ENCODE data around the gene ELK4.

The ELK4 gene

DNA sequence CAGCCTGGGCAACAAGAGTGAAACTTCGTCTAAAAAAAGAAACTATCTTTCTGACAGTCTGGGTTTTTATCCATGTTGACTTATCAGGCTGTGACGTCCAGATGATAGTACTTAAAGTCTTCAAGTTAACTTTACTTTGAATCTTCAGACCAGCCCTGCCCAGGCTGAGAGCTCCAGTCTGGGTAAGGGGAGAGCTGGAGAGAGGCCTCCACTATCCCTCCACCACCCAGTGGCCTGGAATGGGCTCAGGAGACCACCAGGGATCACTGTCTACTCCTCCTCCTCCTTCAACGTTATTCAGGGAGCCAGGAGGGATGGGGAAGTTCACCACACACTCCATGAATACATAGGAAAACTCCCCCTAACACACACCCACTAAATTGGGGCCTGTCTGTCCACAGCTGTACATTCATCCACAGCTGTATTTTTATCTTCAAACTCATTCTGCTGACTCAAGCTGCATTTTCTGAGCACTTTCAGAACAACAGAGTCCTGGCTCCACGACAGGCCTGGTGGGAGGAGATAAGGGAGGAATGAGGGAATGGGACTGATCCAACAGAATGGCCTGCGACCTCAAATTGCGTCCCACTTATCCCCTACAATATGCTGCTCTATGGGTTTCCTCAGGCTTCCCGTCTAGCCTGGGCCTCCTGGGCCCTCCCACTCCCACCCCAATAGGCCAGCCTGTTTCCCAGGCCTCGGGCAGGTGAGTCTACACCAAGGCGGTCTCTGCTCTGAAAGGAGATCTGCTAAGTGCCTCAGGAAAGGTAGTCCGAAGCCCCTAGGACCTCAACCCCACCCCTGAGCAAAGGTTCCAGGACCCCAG lies 46.7 kb upstream of the ELK4 start:
- Histone ChIP-seq H3K27me3 (ENCODE audit: insufficient read depth, poor library complexity, severe bottlenecking) (peaks cover 12% of the 10 kb centered on the region), H3K27ac (replicated peaks) (no peak overlapping the region), H3K4me3 (replicated peaks; ENCODE audit: insufficient read depth, low read length) (no peak overlapping the region)
- no peak for TF ChIP-seq SPI1 (IDR thresholded peaks at IDR 0.05; ENCODE audit: borderline replicate concordance, low read depth)
- DNase-seq (ENCODE audit: low read depth in 1 of 2, low spot score in 1 of 2), result no peak

DNA sequence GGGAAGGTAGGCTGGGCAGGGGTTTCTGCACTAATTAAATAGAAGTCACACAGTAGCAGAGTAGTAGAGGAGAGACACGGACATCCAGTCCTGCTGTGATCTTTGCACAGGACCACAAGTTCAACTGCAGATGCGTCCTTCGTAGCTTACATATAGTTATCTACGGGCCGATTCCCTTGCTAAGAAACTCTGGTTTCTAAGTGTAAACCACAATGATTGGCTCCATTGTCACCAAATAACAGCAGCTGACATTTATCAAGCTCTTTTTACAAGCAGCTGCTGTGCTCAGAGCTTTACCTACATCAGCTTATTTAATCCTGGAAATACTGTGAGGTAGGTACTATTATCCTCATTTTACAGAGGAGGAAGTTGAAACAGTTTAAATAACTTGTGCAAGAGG lies 45.4 kb upstream of the ELK4 start:
- TF ChIP-seq, protein P1, sequence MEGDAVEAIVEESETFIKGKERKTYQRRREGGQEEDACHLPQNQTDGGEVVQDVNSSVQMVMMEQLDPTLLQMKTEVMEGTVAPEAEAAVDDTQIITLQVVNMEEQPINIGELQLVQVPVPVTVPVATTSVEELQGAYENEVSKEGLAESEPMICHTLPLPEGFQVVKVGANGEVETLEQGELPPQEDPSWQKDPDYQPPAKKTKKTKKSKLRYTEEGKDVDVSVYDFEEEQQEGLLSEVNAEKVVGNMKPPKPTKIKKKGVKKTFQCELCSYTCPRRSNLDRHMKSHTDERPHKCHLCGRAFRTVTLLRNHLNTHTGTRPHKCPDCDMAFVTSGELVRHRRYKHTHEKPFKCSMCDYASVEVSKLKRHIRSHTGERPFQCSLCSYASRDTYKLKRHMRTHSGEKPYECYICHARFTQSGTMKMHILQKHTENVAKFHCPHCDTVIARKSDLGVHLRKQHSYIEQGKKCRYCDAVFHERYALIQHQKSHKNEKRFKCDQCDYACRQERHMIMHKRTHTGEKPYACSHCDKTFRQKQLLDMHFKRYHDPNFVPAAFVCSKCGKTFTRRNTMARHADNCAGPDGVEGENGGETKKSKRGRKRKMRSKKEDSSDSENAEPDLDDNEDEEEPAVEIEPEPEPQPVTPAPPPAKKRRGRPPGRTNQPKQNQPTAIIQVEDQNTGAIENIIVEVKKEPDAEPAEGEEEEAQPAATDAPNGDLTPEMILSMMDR (IDR thresholded peaks at IDR 0.05; ENCODE audit: insufficient read depth, low read length), result no peak
- TF ChIP-seq POLR2AphosphoS5 (IDR thresholded peaks at IDR 0.05; ENCODE audit: low read depth) (no peak), REST (IDR thresholded peaks at IDR 0.05; ENCODE audit: insufficient replicate concordance, low read depth) (no peak), GABPA (IDR thresholded peaks at IDR 0.05; ENCODE audit: low read depth) (no peak), SPI1 (IDR thresholded peaks at IDR 0.05; ENCODE audit: borderline replicate concordance, low read depth) (no peak)
- no peak for DNase-seq (ENCODE audit: low read depth in 1 of 2, low spot score in 1 of 2)
- Histone ChIP-seq H3K27me3 (ENCODE audit: insufficient read depth, poor library complexity, severe bottlenecking) (peaks cover 15% of the 10 kb centered on the region), H3K27ac (replicated peaks) (no peak overlapping the region), H3K4me3 (replicated peaks; ENCODE audit: insufficient read depth, low read length) (no peak overlapping the region)

- H3K27ac ChIP-seq (replicated peaks), result no peak overlapping the region
- TF ChIP-seq, protein P1 (IDR thresholded peaks at IDR 0.05; ENCODE audit: insufficient read depth, low read length), result no peak
- no peak for TF ChIP-seq GABPA (IDR thresholded peaks at IDR 0.05; ENCODE audit: low read depth)
- no peak for TF ChIP-seq SPI1 (IDR thresholded peaks at IDR 0.05; ENCODE audit: borderline replicate concordance, low read depth)
- no peak for TF ChIP-seq POLR2AphosphoS5 (IDR thresholded peaks at IDR 0.05; ENCODE audit: low read depth)
- no peak for TF ChIP-seq REST (IDR thresholded peaks at IDR 0.05; ENCODE audit: insufficient replicate concordance, low read depth)
- DNase-seq (ENCODE audit: low read depth in 1 of 2, low spot score in 1 of 2), result no peak
- H3K27me3 ChIP-seq (ENCODE audit: insufficient read depth, poor library complexity, severe bottlenecking), result peaks cover 14% of the 10 kb centered on the region
- H3K4me3 ChIP-seq (replicated peaks; ENCODE audit: insufficient read depth, low read length), result no peak overlapping the region
Measured at GRCh38 chr1:205676597-205676996, 44.8 kb upstream of the ELK4 start.

DNA sequence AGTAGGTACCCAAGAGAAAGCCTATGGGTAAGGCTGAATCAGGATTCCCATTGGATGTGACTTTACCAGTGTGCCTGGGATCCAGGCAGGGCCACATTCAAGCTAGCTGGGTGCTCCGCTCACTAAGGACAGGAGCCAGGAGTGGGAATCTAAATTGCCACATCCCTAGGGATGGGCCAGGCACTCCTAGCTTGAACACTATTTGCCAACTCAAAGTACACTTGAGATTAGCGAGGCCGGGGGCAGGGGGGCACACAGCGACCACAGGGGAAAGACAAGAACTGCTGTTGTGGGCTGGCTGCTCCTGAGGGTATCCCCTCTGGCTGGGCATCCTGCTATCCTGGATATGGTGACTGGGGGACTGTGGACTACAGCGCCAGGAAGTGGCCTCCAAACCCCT lies 44.2 kb upstream of the ELK4 start:
- peaks cover 9% of the 10 kb centered on the region for H3K27me3 ChIP-seq (ENCODE audit: insufficient read depth, poor library complexity, severe bottlenecking)
- TF ChIP-seq, protein P1 (IDR thresholded peaks at IDR 0.05; ENCODE audit: insufficient read depth, low read length), result no peak
- TF ChIP-seq SPI1 (IDR thresholded peaks at IDR 0.05; ENCODE audit: borderline replicate concordance, low read depth), result no peak
- no peak for TF ChIP-seq GABPA (IDR thresholded peaks at IDR 0.05; ENCODE audit: low read depth)
- no peak for TF ChIP-seq REST (IDR thresholded peaks at IDR 0.05; ENCODE audit: insufficient replicate concordance, low read depth)
- no peak for TF ChIP-seq POLR2AphosphoS5 (IDR thresholded peaks at IDR 0.05; ENCODE audit: low read depth)
- no peak overlapping the region for H3K27ac ChIP-seq (replicated peaks)
- no peak overlapping the region for H3K4me3 ChIP-seq (replicated peaks; ENCODE audit: insufficient read depth, low read length)
- no peak for DNase-seq (ENCODE audit: low read depth in 1 of 2, low spot score in 1 of 2)

Measured in HL-60 (cell line).